MCF 10A (cell line): ENCODE data around the gene RGR. TPM values are rescaled to one million over a fixed set of nuclear protein-coding genes. Genes with fewer than 3 reads are reported as not detected.

Experiments
- BruUV-seq: library from RNA; stranded (reverse); fragments of 400-500 nt; replicated peaks from 2 replicates; lab custom pipeline; 2021; lab: Mats Ljungman, UMichigan
- CTCF ChIA-PET: fragments of 300-600 bp; sonication (Branson Sonifier 250); formaldehyde crosslinking; extraction: SDS; loops from one replicate; lab custom pipeline; 2021; ENCODE audit warnings: antibody characterized with exemption, inconsistent platforms; lab: Yijun Ruan, JAX
- POLR2A ChIA-PET: fragments of 300-600, 350-650 bp; sonication (Branson Sonifier 250); formaldehyde crosslinking; extraction: SDS; loops from one replicate; lab custom pipeline; 2020; ENCODE audit warnings: antibody characterized with exemption, inconsistent platforms; lab: Yijun Ruan, JAX
- DNase-seq: peaks from one replicate; pipeline ENCODE4 v3.0.0-alpha.2; 2018; ENCODE audit not compliant: unreplicated experiment
- H3K27ac Mint-ChIP-seq: one replicate; pipeline ENCODE4 v1.8.0; 2022; ENCODE audit warnings: mild to moderate bottlenecking, low read depth, mixed read lengths; ENCODE audit not compliant: unreplicated experiment
- H3K27me3 Mint-ChIP-seq: one replicate; pipeline ENCODE4 v1.8.0; 2022; ENCODE audit warnings: mixed read lengths; ENCODE audit not compliant: insufficient read depth, unreplicated experiment
- H3K36me3 Mint-ChIP-seq: one replicate; pipeline ENCODE4 v1.8.0; 2022; ENCODE audit warnings: mild to moderate bottlenecking, moderate library complexity, mixed read lengths; ENCODE audit not compliant: insufficient read depth, unreplicated experiment
- H3K4me1 Mint-ChIP-seq: one replicate; pipeline ENCODE4 v1.8.0; 2022; ENCODE audit warnings: mixed read lengths; ENCODE audit not compliant: insufficient read depth, unreplicated experiment
- H3K4me3 Mint-ChIP-seq: one replicate; pipeline ENCODE4 v1.8.0; 2022; ENCODE audit warnings: mild to moderate bottlenecking, moderate library complexity, mixed read lengths; ENCODE audit not compliant: unreplicated experiment
- H3K9me3 Mint-ChIP-seq: one replicate; pipeline ENCODE4 v1.8.0; 2022; ENCODE audit warnings: mixed read lengths; ENCODE audit not compliant: unreplicated experiment
- intact Hi-C: fragments of 100-400 bp; cut with micrococcal nuclease; formaldehyde crosslinking; loops from 2 replicates; pipeline ENCODE4 v1.14.1; 2022
- total RNA-seq: library from RNA; stranded (reverse); gene quantifications from 2 replicates; pipeline ENCODE4 v1.2.3, GENCODE V29; 2022
- TF ChIP-seq, protein P1 (sequence below): fragments of 200-600 bp; IDR thresholded peaks from one replicate; pipeline ENCODE4 v1.8.0; 2022; ENCODE audit warnings: antibody characterized with exemption, mild to moderate bottlenecking; ENCODE audit not compliant: unreplicated experiment

The RGR gene
- total RNA-seq, 1 experiment from 2014 or later = not detected

DNA sequence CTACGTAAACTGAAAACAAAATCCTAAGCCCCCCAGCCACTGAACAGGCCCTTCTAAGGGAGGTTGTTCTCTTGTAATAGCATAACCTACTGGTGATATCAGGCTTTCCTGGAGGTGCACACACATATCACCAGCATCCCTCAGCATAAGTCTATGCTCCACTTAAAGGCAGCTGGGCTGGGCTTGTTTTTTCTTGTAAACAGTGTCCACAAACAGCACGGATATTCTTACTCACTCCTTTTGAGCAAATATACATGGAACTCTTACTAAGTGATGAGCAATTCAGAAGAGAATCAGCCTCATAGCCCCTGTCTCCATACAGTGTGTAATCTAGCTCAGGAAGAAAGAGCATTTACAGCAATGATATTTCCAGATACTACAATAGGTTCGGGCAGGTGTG is 5.9 kb upstream of the RGR start:
- no peaks in the 10 kb centered on the region for H3K36me3 Mint-ChIP-seq
- no peak for DNase-seq
- CTCF ChIA-PET = no interaction called here

DNA sequence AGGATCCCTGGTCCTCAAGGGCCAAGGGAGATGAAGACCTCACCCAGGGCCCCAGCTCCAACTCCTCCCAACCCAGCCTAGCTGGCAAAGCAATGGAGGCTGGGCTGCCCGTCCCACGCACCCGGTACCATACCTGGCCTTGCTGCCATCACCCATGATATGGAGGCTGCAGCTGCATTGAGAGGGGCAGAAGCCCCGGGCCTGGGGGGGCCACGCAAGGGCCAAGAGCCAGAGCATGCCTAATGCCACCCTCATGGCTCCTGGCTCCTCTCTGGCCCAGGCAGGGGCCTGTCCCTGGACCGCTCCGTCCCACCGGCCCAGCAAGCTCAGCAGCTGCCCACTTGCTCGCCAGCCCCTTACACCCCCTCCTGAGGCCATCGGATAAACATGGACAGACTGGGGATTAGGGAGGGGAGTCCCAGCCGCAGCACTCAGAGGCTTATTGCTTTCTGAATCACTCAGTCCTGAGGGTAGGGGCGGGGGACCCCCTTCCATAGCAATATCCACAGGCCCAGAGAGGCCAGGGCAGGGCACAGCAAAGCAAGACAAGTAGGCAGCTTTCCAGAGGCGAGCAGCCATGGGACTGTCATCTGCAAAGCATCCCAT is 3.6 kb upstream of the RGR start, which contains the start of gene LRIT1:
TSS of gene LRIT1 (minus strand) at position 362 of the 606 bp plus-strand sequence. CDS start at position 255, 107 bp downstream.
- no peaks in the 10 kb centered on the region for H3K9me3 Mint-ChIP-seq
- intact Hi-C loops = no loop called here
- BruUV-seq = no TSS peak
- TF ChIP-seq, protein P1, sequence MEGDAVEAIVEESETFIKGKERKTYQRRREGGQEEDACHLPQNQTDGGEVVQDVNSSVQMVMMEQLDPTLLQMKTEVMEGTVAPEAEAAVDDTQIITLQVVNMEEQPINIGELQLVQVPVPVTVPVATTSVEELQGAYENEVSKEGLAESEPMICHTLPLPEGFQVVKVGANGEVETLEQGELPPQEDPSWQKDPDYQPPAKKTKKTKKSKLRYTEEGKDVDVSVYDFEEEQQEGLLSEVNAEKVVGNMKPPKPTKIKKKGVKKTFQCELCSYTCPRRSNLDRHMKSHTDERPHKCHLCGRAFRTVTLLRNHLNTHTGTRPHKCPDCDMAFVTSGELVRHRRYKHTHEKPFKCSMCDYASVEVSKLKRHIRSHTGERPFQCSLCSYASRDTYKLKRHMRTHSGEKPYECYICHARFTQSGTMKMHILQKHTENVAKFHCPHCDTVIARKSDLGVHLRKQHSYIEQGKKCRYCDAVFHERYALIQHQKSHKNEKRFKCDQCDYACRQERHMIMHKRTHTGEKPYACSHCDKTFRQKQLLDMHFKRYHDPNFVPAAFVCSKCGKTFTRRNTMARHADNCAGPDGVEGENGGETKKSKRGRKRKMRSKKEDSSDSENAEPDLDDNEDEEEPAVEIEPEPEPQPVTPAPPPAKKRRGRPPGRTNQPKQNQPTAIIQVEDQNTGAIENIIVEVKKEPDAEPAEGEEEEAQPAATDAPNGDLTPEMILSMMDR = no peak
- no peaks in the 10 kb centered on the region for H3K36me3 Mint-ChIP-seq
- no peak for DNase-seq
- no peak within 1 kb of the TSS for H3K4me3 Mint-ChIP-seq
- ChIA-PET POLR2A (no interaction called here), CTCF (no interaction called here)
- H3K4me1 Mint-ChIP-seq = no peaks in the 10 kb centered on the region
- H3K27me3 Mint-ChIP-seq = peaks cover 17% of the 10 kb centered on the region
- H3K27ac Mint-ChIP-seq = no peak within 1 kb of the TSS

More for the DNA sequence above, 5.9 kb upstream of the RGR start:
- POLR2A ChIA-PET = interaction anchor here (0.7 kb wide), 1 partner anchor 833 kb away, joined by 4 read pairs; no protein-coding TSS in a partner anchor
- TF ChIP-seq, protein P1 = no peak
- intact Hi-C loops = no loop called here
- H3K27ac Mint-ChIP-seq = no peak overlapping the region
- H3K4me1 Mint-ChIP-seq = no peaks in the 10 kb centered on the region
- H3K4me3 Mint-ChIP-seq = no peak overlapping the region
- H3K27me3 Mint-ChIP-seq = peaks cover 17% of the 10 kb centered on the region
- H3K9me3 Mint-ChIP-seq = no peaks in the 10 kb centered on the region
- no TSS peak for BruUV-seq

DNA sequence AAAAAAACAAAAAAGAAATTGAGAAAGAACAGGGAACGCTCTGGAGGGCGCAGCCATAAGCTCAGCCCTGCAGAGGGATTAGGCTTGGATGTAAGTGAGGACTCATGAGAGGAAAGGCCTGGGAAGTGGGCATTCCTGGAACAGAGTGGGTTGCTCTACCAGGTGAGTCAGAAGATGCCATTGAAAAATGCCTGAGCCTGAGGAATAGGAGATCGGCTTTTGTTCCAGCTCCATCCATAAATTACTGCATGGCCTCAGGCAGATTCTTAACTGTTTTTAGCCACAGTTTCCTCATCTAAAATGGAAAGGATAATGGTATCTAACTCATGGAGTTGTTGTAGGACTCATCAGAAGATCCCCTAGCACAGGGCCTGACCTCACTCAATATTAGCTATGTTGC is 1.1 kb upstream of the RGR start:
- ChIA-PET POLR2A (no interaction called here), CTCF (interaction anchor here (0.6 to 2.4 kb wide), 5 partner anchors 10 to 290 kb away, joined by 3 to 10 read pairs (median 3); no protein-coding TSS in a partner anchor)
- TF ChIP-seq, protein P1 = no peak
- DNase-seq = no peak
- Mint-ChIP-seq H3K27ac (no peak overlapping the region), H3K27me3 (peaks cover 17% of the 10 kb centered on the region), H3K9me3 (no peaks in the 10 kb centered on the region), H3K36me3 (no peaks in the 10 kb centered on the region), H3K4me1 (no peaks in the 10 kb centered on the region), H3K4me3 (no peak overlapping the region)
- intact Hi-C loops = no loop called here
- BruUV-seq = no TSS peak

DNA sequence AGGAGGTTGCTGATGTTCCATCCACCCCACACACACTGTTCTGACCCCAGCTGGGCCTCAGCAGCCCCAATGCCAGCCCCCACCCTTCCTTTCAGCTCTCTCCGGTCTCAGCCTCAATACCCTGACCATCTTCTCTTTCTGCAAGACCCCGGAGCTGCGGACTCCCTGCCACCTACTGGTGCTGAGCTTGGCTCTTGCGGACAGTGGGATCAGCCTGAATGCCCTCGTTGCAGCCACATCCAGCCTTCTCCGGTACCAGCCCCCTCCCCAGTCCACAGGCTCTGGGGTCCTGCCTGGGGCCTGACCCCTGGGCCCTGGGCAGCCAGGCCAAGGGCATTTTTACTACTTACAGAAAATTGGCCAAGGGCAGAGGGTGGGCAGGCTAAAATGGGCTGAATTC is 2.6 kb downstream of the RGR start:
- Mint-ChIP-seq H3K27ac (no peak overlapping the region), H3K9me3 (no peaks in the 10 kb centered on the region), H3K36me3 (no peaks in the 10 kb centered on the region), H3K27me3 (no peaks in the 10 kb centered on the region), H3K4me3 (no peak overlapping the region), H3K4me1 (no peaks in the 10 kb centered on the region)
- CTCF ChIA-PET = interaction anchor here (0.5 to 0.9 kb wide), 2 partner anchors 10 to 486 kb away, joined by 3 to 4 read pairs; no protein-coding TSS in a partner anchor
- TF ChIP-seq, protein P1 = no peak
- POLR2A ChIA-PET = no interaction called here
- intact Hi-C loops = no loop called here
- BruUV-seq = no TSS peak
- DNase-seq = no peak
